Mucosa of rectum (tissue), 2 donors: ENCODE measurements around the gene PAFAH1B2.
A peak's percentile ranks its signal among the peaks of the same experiment; 100 is the strongest.

Experiments
- H3K27ac ChIP-seq, 2 donors: one replicate each; pipeline ENCODE4 v1.7.0; 2013; ENCODE audit warnings: inconsistent platforms in 2 of 2, low read depth in 2 of 2, low read length in 2 of 2
- H3K27me3 ChIP-seq, 2 donors: one replicate each; pipeline ENCODE4 v1.7.0; 2013; ENCODE audit warnings: low read length in 2 of 2; ENCODE audit not compliant: control insufficient read depth in 2 of 2, insufficient read depth in 2 of 2
- H3K36me3 ChIP-seq, 2 donors: one replicate each; pipeline ENCODE4 v1.7.0; 2013; ENCODE audit warnings: low read length in 2 of 2; ENCODE audit not compliant: control insufficient read depth in 2 of 2, insufficient read depth in 2 of 2
- H3K4me1 ChIP-seq, 2 donors: one replicate each; pipeline ENCODE4 v1.7.0; 2013; ENCODE audit warnings: low read length in 2 of 2, mild to moderate bottlenecking in 1 of 2; ENCODE audit not compliant: control insufficient read depth in 2 of 2, insufficient read depth in 2 of 2
- H3K4me3 ChIP-seq, 2 donors: one replicate each; pipeline ENCODE4 v1.7.0; 2013; ENCODE audit warnings: low read length in 2 of 2
- H3K9ac ChIP-seq, 2 donors: one replicate each; pipeline ENCODE4 v1.7.0; 2013; ENCODE audit warnings: low read length in 2 of 2, low read depth in 1 of 2, mild to moderate bottlenecking in 1 of 2
- H3K9me3 ChIP-seq, 2 donors: one replicate each; pipeline ENCODE4 v1.7.0; 2013; ENCODE audit warnings: low read length in 2 of 2; ENCODE audit not compliant: control insufficient read depth in 2 of 2
- donor health status: healthy.
- donor health status: Normal muscosa, but diverticular disease.

The PAFAH1B2 gene

GRCh38 chr11:117210620-117211019 is 66.5 kb downstream of the PAFAH1B2 start:
- H3K27ac ChIP-seq = no peak overlapping the region
- no peaks in the 10 kb centered on the region for H3K27me3 ChIP-seq
- H3K36me3 ChIP-seq = peaks cover 18 to 26% of the 10 kb centered on the region in 2 donors
- no peak overlapping the region for H3K4me3 ChIP-seq
- no peaks in the 10 kb centered on the region for H3K4me1 ChIP-seq
- H3K9me3 ChIP-seq = no peaks in the 10 kb centered on the region
- H3K9ac ChIP-seq = no peak overlapping the region

- H3K9me3 ChIP-seq = no peaks in the 10 kb centered on the region
- H3K9ac ChIP-seq = no peak overlapping the region
- H3K36me3 ChIP-seq = peaks cover 34 to 41% of the 10 kb centered on the region in 2 donors
- H3K4me1 ChIP-seq = no peaks in the 10 kb centered on the region
- no peak overlapping the region for H3K27ac ChIP-seq
- H3K27me3 ChIP-seq = no peaks in the 10 kb centered on the region
- H3K4me3 ChIP-seq = no peak overlapping the region
These were observed 68.7 kb downstream of the PAFAH1B2 start for GRCh38 chr11:117212697-117213355.

- no peak overlapping the region for H3K27ac ChIP-seq
- H3K4me1 ChIP-seq = peaks cover 1 to 7% of the 10 kb centered on the region in 2 donors
- peaks cover 50 to 59% of the 10 kb centered on the region in 2 donors for H3K36me3 ChIP-seq
These were observed 70.5 kb downstream of the PAFAH1B2 start for GRCh38 chr11:117214404-117215110.

GRCh38 chr11:117217141-117218084 is 73.3 kb downstream of the PAFAH1B2 start:
- H3K9ac ChIP-seq = peak overlapping the region in 1 of 2 donors; percentile 17
- no peaks in the 10 kb centered on the region for H3K9me3 ChIP-seq
- H3K4me1 ChIP-seq = peaks cover 26 to 36% of the 10 kb centered on the region in 2 donors
- H3K36me3 ChIP-seq = peaks cover 59 to 77% of the 10 kb centered on the region in 2 donors
- H3K4me3 ChIP-seq = peak overlapping the region in 1 of 2 donors; percentile 10
- no peaks in the 10 kb centered on the region for H3K27me3 ChIP-seq
- peak overlapping the region; percentile 67 to 89 for H3K27ac ChIP-seq

More at GRCh38 chr11:117214404-117215110, 70.5 kb downstream of the PAFAH1B2 start:
- H3K4me3 ChIP-seq = no peak overlapping the region
- no peaks in the 10 kb centered on the region for H3K27me3 ChIP-seq
- H3K9ac ChIP-seq = no peak overlapping the region
- no peaks in the 10 kb centered on the region for H3K9me3 ChIP-seq

GRCh38 chr11:117218133-117218915 is 74.2 kb downstream of the PAFAH1B2 start:
- Histone ChIP-seq H3K9ac (no peak overlapping the region), H3K27me3 (no peaks in the 10 kb centered on the region), H3K4me3 (no peak overlapping the region), H3K4me1 (peaks cover 28 to 38% of the 10 kb centered on the region in 2 donors), H3K27ac (peak overlapping the region; percentile 67 to 89), H3K9me3 (no peaks in the 10 kb centered on the region), H3K36me3 (peaks cover 57 to 77% of the 10 kb centered on the region in 2 donors)

- Histone ChIP-seq H3K9ac (no peak overlapping the region), H3K36me3 (peaks cover 60 to 80% of the 10 kb centered on the region in 2 donors), H3K4me1 (peaks cover 34 to 44% of the 10 kb centered on the region in 2 donors), H3K9me3 (no peaks in the 10 kb centered on the region), H3K27me3 (no peaks in the 10 kb centered on the region), H3K4me3 (no peak overlapping the region), H3K27ac (peak overlapping the region; percentile 67 to 89)
These were observed 74.9 kb downstream of the PAFAH1B2 start for GRCh38 chr11:117219001-117219400.

GRCh38 chr11:117219455-117219854 is 75.4 kb downstream of the PAFAH1B2 start:
- peak overlapping the region; percentile 67 to 89 for H3K27ac ChIP-seq
- peaks cover 58 to 77% of the 10 kb centered on the region in 2 donors for H3K36me3 ChIP-seq
- H3K27me3 ChIP-seq = no peaks in the 10 kb centered on the region
- no peaks in the 10 kb centered on the region for H3K9me3 ChIP-seq
- H3K4me1 ChIP-seq = peaks cover 38 to 49% of the 10 kb centered on the region in 2 donors
- no peak overlapping the region for H3K4me3 ChIP-seq
- no peak overlapping the region for H3K9ac ChIP-seq

- H3K27me3 ChIP-seq = no peaks in the 10 kb centered on the region
- H3K9ac ChIP-seq = no peak overlapping the region
- H3K4me1 ChIP-seq = peaks cover 42 to 54% of the 10 kb centered on the region in 2 donors
- peak overlapping the region; percentile 67 to 89 for H3K27ac ChIP-seq
- no peak overlapping the region for H3K4me3 ChIP-seq
- peaks cover 55 to 73% of the 10 kb centered on the region in 2 donors for H3K36me3 ChIP-seq
- H3K9me3 ChIP-seq = no peaks in the 10 kb centered on the region
These were observed 75.9 kb downstream of the PAFAH1B2 start for GRCh38 chr11:117219995-117220394.

GRCh38 chr11:117220568-117220967 is 76.5 kb downstream of the PAFAH1B2 start:
- H3K27ac ChIP-seq = peak overlapping the region; percentile 67 to 89
- peak overlapping the region; percentile 38 to 39 for H3K9ac ChIP-seq
- H3K4me1 ChIP-seq = peaks cover 47 to 59% of the 10 kb centered on the region in 2 donors
- H3K9me3 ChIP-seq = no peaks in the 10 kb centered on the region
- H3K36me3 ChIP-seq = peaks cover 57 to 77% of the 10 kb centered on the region in 2 donors
- no peaks in the 10 kb centered on the region for H3K27me3 ChIP-seq
- H3K4me3 ChIP-seq = peak overlapping the region in 1 of 2 donors; percentile 31
